DOHH2 (cell line): ENCODE results near the gene PRXL2A.
A peak's percentile ranks its signal among the peaks of the same experiment; 100 is the strongest.

Experiments
- CTCF ChIP-seq: fragments of 200-600 bp; sonication (generic); IDR thresholded peaks from one replicate; pipeline ENCODE4 v1.5.1; 2014; ENCODE audit warnings: antibody characterized with exemption, mild to moderate bottlenecking, low read depth, low read length; ENCODE audit not compliant: poor library complexity, severe bottlenecking
- EZH2phosphoT487 ChIP-seq: fragments of 200-600 bp; sonication (generic); IDR thresholded peaks from 2 replicates; pipeline ENCODE4 v1.6.1; 2017; ENCODE audit warnings: borderline replicate concordance, mild to moderate bottlenecking, antibody characterized with exemption, low read length, moderate library complexity, mixed read lengths

- peak; percentile 84 for TF ChIP-seq CTCF
- no peak for TF ChIP-seq EZH2phosphoT487
These were observed 36.4 kb downstream of the PRXL2A start for GRCh38 chr10:80444646-80445319.
